K562 (cell line): Measurements from ENCODE around the gene ANO8. TPM values are rescaled to one million over a fixed set of nuclear protein-coding genes. Genes with fewer than 3 reads are reported as not detected.

Source experiments
- ASH1L ChIP-seq: fragments of 450-650 bp; IDR thresholded peaks from 2 replicates; pipeline ENCODE4 v1.6.1; 2018; ENCODE audit warnings: borderline replicate concordance, mild to moderate bottlenecking, low read depth; ENCODE audit not compliant: partially characterized antibody
- CHCHD3 ChIP-seq: fragments of 250-450 bp; sonication (Bioruptor Pico); IDR thresholded peaks from 2 replicates; pipeline ENCODE4 v2.1.2; 2022; ENCODE audit warnings: mild to moderate bottlenecking
- GABPB2 ChIP-seq: fragments of 250-450 bp; sonication (Bioruptor Pico); conservative IDR thresholded peaks from 2 replicates; pipeline ENCODE4 v1.5.1; 2021; ENCODE audit warnings: mild to moderate bottlenecking
- LCOR ChIP-seq: sonication (generic); formaldehyde crosslinking; IDR thresholded peaks from 2 replicates; pipeline ENCODE4 v1.8.0; 2022; ENCODE audit warnings: mild to moderate bottlenecking, missing genetic modification reagents
- POLR2G ChIP-seq: fragments of 200-400 bp; formaldehyde crosslinking; IDR thresholded peaks from 2 replicates; pipeline ENCODE4 v1.6.1; 2017; ENCODE audit warnings: low read depth, mild to moderate bottlenecking, antibody characterized with exemption, low read length, moderate library complexity
- RBM39 ChIP-seq: fragments of 200-400 bp; formaldehyde crosslinking; optimal IDR thresholded peaks from 2 replicates; pipeline ENCODE3; 2018; ENCODE audit warnings: low read depth, low read length
- STAT5A ChIP-seq: IDR thresholded peaks from 2 replicates; pipeline ENCODE4 v1.6.1; 2012; ENCODE audit warnings: low read length, inconsistent platforms, borderline replicate concordance
- YY1 ChIP-seq, 3 experiments: IDR thresholded peaks; 2 replicates each; pipeline ENCODE4 v1.6.1; 2011; ENCODE audit warnings: low read length in 2 of 3, mild to moderate bottlenecking in 2 of 3, moderate library complexity in 2 of 3, borderline replicate concordance in 1 of 3, control low read depth in 1 of 3, low read depth in 1 of 3; ENCODE audit not compliant: insufficient read depth in 3 of 3, insufficient replicate concordance in 2 of 3, control insufficient read depth in 1 of 3, insufficient read length in 1 of 3; ENCODE audit errors: extremely low read depth in 1 of 3
- ZNF121 ChIP-seq: sonication (generic); formaldehyde crosslinking; conservative IDR thresholded peaks from 2 replicates; pipeline ENCODE4 v1.8.0; 2022; ENCODE audit warnings: missing genetic modification reagents
- ZNF134 ChIP-seq: fragments of 250-450 bp; sonication (Bioruptor Pico); conservative IDR thresholded peaks from 2 replicates; pipeline ENCODE4 v1.4.0; 2020
- ZNF253 ChIP-seq: fragments of 250-450 bp; sonication (Bioruptor Pico); conservative IDR thresholded peaks from 2 replicates; pipeline ENCODE4 v1.6.1; 2021; ENCODE audit warnings: mild to moderate bottlenecking
- polyA plus RNA-seq, 8 experiments: library from polyadenylated mRNA; depleted of rRNA in 4 of 8; stranded (reverse) in 5 of 8; unstranded in 3 of 8; fragments of >200 nt; fragmentation: Nextera tagmentation in 2 of 8; fragmentation: Illumina TruSeq in 1 of 8; extraction: Ambion mirVana in 2 of 8; extraction: Trizol in 1 of 8; gene quantifications; 2 replicates each; pipeline versions ENCODE4 v1.2.1 to v1.2.3, GENCODE V29; 2011 to 2014; ENCODE audit warnings: inconsistent platforms in 1 of 8, missing spikeins in 1 of 8
- total RNA-seq, 7 experiments: library from RNA; depleted of rRNA in 6 of 7; stranded (reverse); fragments of >200 nt in 6 of 7; fragmentation: Illumina TruSeq in 2 of 7; extraction: Trizol in 2 of 7; gene quantifications; 2 replicates each; pipeline versions ENCODE4 v1.2.1 to v1.2.3, GENCODE V29; 2011 to 2021; ENCODE audit warnings: low replicate concordance in 1 of 7
- TF ChIP-seq, protein P1 (sequence below): fragments of 200-600 bp; sonication (generic); IDR thresholded peaks from one replicate; pipeline ENCODE4 v1.6.1; 2012; ENCODE audit warnings: mild to moderate bottlenecking, low read depth, low read length, inconsistent platforms
- TF ChIP-seq, protein P2 (sequence below): fragments of 250-450 bp; sonication (Bioruptor Pico); IDR thresholded peaks from 2 replicates; pipeline ENCODE4 v1.5.0; 2021

Gene ANO8
- total and polyA plus RNA-seq, 9 of the 15 experiments (the other 6 are each of a cell fraction or from before 2014, with no cell fraction given), result 0.07 to 7.6 (median 2.3) TPM; not detected in 1

GRCh38 chr19:17303167-17303939 is 31.3 kb downstream of the ANO8 start, which contains the start of gene ABHD8 (continued):
- TF ChIP-seq, protein P1, sequence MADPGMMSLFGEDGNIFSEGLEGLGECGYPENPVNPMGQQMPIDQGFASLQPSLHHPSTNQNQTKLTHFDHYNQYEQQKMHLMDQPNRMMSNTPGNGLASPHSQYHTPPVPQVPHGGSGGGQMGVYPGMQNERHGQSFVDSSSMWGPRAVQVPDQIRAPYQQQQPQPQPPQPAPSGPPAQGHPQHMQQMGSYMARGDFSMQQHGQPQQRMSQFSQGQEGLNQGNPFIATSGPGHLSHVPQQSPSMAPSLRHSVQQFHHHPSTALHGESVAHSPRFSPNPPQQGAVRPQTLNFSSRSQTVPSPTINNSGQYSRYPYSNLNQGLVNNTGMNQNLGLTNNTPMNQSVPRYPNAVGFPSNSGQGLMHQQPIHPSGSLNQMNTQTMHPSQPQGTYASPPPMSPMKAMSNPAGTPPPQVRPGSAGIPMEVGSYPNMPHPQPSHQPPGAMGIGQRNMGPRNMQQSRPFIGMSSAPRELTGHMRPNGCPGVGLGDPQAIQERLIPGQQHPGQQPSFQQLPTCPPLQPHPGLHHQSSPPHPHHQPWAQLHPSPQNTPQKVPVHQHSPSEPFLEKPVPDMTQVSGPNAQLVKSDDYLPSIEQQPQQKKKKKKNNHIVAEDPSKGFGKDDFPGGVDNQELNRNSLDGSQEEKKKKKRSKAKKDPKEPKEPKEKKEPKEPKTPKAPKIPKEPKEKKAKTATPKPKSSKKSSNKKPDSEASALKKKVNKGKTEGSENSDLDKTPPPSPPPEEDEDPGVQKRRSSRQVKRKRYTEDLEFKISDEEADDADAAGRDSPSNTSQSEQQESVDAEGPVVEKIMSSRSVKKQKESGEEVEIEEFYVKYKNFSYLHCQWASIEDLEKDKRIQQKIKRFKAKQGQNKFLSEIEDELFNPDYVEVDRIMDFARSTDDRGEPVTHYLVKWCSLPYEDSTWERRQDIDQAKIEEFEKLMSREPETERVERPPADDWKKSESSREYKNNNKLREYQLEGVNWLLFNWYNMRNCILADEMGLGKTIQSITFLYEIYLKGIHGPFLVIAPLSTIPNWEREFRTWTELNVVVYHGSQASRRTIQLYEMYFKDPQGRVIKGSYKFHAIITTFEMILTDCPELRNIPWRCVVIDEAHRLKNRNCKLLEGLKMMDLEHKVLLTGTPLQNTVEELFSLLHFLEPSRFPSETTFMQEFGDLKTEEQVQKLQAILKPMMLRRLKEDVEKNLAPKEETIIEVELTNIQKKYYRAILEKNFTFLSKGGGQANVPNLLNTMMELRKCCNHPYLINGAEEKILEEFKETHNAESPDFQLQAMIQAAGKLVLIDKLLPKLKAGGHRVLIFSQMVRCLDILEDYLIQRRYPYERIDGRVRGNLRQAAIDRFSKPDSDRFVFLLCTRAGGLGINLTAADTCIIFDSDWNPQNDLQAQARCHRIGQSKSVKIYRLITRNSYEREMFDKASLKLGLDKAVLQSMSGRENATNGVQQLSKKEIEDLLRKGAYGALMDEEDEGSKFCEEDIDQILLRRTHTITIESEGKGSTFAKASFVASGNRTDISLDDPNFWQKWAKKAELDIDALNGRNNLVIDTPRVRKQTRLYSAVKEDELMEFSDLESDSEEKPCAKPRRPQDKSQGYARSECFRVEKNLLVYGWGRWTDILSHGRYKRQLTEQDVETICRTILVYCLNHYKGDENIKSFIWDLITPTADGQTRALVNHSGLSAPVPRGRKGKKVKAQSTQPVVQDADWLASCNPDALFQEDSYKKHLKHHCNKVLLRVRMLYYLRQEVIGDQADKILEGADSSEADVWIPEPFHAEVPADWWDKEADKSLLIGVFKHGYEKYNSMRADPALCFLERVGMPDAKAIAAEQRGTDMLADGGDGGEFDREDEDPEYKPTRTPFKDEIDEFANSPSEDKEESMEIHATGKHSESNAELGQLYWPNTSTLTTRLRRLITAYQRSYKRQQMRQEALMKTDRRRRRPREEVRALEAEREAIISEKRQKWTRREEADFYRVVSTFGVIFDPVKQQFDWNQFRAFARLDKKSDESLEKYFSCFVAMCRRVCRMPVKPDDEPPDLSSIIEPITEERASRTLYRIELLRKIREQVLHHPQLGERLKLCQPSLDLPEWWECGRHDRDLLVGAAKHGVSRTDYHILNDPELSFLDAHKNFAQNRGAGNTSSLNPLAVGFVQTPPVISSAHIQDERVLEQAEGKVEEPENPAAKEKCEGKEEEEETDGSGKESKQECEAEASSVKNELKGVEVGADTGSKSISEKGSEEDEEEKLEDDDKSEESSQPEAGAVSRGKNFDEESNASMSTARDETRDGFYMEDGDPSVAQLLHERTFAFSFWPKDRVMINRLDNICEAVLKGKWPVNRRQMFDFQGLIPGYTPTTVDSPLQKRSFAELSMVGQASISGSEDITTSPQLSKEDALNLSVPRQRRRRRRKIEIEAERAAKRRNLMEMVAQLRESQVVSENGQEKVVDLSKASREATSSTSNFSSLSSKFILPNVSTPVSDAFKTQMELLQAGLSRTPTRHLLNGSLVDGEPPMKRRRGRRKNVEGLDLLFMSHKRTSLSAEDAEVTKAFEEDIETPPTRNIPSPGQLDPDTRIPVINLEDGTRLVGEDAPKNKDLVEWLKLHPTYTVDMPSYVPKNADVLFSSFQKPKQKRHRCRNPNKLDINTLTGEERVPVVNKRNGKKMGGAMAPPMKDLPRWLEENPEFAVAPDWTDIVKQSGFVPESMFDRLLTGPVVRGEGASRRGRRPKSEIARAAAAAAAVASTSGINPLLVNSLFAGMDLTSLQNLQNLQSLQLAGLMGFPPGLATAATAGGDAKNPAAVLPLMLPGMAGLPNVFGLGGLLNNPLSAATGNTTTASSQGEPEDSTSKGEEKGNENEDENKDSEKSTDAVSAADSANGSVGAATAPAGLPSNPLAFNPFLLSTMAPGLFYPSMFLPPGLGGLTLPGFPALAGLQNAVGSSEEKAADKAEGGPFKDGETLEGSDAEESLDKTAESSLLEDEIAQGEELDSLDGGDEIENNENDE, result no peak
- TF ChIP-seq, protein P2, sequence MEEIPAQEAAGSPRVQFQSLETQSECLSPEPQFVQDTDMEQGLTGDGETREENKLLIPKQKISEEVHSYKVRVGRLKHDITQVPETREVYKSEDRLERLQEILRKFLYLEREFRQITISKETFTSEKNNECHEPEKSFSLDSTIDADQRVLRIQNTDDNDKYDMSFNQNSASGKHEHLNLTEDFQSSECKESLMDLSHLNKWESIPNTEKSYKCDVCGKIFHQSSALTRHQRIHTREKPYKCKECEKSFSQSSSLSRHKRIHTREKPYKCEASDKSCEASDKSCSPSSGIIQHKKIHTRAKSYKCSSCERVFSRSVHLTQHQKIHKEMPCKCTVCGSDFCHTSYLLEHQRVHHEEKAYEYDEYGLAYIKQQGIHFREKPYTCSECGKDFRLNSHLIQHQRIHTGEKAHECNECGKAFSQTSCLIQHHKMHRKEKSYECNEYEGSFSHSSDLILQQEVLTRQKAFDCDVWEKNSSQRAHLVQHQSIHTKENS, result no peak
- TF ChIP-seq RBM39 (no peak), POLR2G (peak; percentile 88), STAT5A (no peak), GABPB2 (CRISPR knock-in tag) (no peak), ASH1L (peak; percentile 83), ZNF121 (no peak), YY1 (IDR thresholded peaks at IDR 0.05; ENCODE audit: borderline replicate concordance in 1 of 3, control insufficient read depth in 1 of 3, extremely low read depth in 1 of 3, insufficient read depth in 3 of 3, insufficient read length in 1 of 3, insufficient replicate concordance in 2 of 3, low read depth in 1 of 3, low read length in 2 of 3) (peak in 2 of 3 experiments; percentile 53 to 63), CHCHD3 (no peak), ZNF134 (CRISPR knock-in tag) (no peak), ZNF253 (CRISPR knock-in tag) (no peak), LCOR (CRISPR knock-in tag) (0 out of 2 replicates have a peak, but pooled peaks have one; percentile 45)
